Measurements from ENCODE around the gene MSRB2. TPM values are rescaled to one million over a fixed set of nuclear protein-coding genes. Genes with fewer than 3 reads are reported as not detected.

MSRB2 gene
- total and polyA plus RNA-seq, 2 donors (not counting 1 experiment from before 2014, with no cell fraction given) = 1.5 to 3.0 TPM

GRCh38 chr10:23147035-23147434 is 51.7 kb downstream of the MSRB2 start:
- Mint-ChIP-seq H3K9me3 (ENCODE audit: insufficient read depth) (no peaks in the 10 kb centered on the region), H3K4me3 (no peak overlapping the region), H3K27ac (no peak overlapping the region), H3K4me1 (no peaks in the 10 kb centered on the region), H3K27me3 (peaks cover 10% of the 10 kb centered on the region)
- no peaks in the 10 kb centered on the region for H3K79me2 ChIP-seq (ENCODE audit: control insufficient read depth, insufficient read depth, low read length)
- H3K9ac ChIP-seq (ENCODE audit: low read length) = no peak overlapping the region
- POLR2A ChIA-PET = no interaction called here
- DNase-seq (no peak), ATAC-seq (ENCODE audit: low read depth) (no peak)
- WGBS (ENCODE audit: insufficient coverage) = 85% methylated on average over 5 of the region's 6 CpGs
- no peak overlapping the region for H2AFZ ChIP-seq (ENCODE audit: insufficient read depth, low read depth, low read length, poor library complexity, severe bottlenecking)
- no peaks in the 10 kb centered on the region for H3K4me1 ChIP-seq (ENCODE audit: control insufficient read depth in 2 of 2, insufficient read depth in 2 of 2, low read length in 2 of 2)
- H3K36me3 ChIP-seq (replicated peaks in 1 of 2; ENCODE audit: control extremely low read depth in 1 of 2, control insufficient read depth in 1 of 2, extremely low read depth in 1 of 2, insufficient read depth in 2 of 2, low read length in 1 of 2) = no peaks in the 10 kb centered on the region
- peaks cover 0 to 3% (median 0%) of the 10 kb centered on the region in 3 donors for H3K9me3 ChIP-seq (ENCODE audit: control extremely low read depth in 1 of 3, control insufficient read depth in 2 of 3, insufficient read depth in 1 of 3, low read length in 2 of 3)
- H3K27me3 ChIP-seq (replicated peaks in 1 of 4; ENCODE audit: control extremely low read depth in 1 of 4, control insufficient read depth in 3 of 4, insufficient read depth in 4 of 4, low read length in 3 of 4) = peaks cover 0 to 5% (median 0%) of the 10 kb centered on the region in 4 experiments
- no peak overlapping the region for H3K27ac ChIP-seq (ENCODE audit: low read length in 2 of 2)
- H3K4me2 ChIP-seq (replicated peaks; ENCODE audit: low read depth, low read length, poor library complexity, severe bottlenecking) = no peak overlapping the region
- H4K20me1 ChIP-seq (ENCODE audit: control insufficient read depth, insufficient read depth, low read length, poor library complexity, severe bottlenecking) = no peaks in the 10 kb centered on the region
- intact Hi-C loops (cut with micrococcal nuclease) = no loop called here
- CTCF ChIA-PET = no interaction called here
- no peak for TF ChIP-seq EZH2 (IDR thresholded peaks at IDR 0.05; ENCODE audit: borderline replicate concordance, insufficient read depth, low read depth, low read length, poor library complexity, severe bottlenecking)
- no peak for TF ChIP-seq CTCF (IDR thresholded peaks at IDR 0.05)
- no peak overlapping the region for H3K4me3 ChIP-seq (ENCODE audit: control extremely low read depth in 1 of 5, extremely low read depth in 1 of 5, insufficient read depth in 1 of 5, low read depth in 2 of 5, low read length in 4 of 5)

GRCh38 chr10:23148214-23148613 is 52.8 kb downstream of the MSRB2 start:
- Mint-ChIP-seq H3K4me3 (no peak overlapping the region), H3K9me3 (ENCODE audit: insufficient read depth) (no peaks in the 10 kb centered on the region), H3K27me3 (peaks cover 4% of the 10 kb centered on the region), H3K27ac (no peak overlapping the region), H3K4me1 (no peaks in the 10 kb centered on the region)
- Histone ChIP-seq H4K20me1 (ENCODE audit: control insufficient read depth, insufficient read depth, low read length, poor library complexity, severe bottlenecking) (no peaks in the 10 kb centered on the region), H3K27me3 (replicated peaks in 1 of 4; ENCODE audit: control extremely low read depth in 1 of 4, control insufficient read depth in 3 of 4, insufficient read depth in 4 of 4, low read length in 3 of 4) (peaks cover 0 to 5% (median 0%) of the 10 kb centered on the region in 4 experiments), H3K4me3 (ENCODE audit: control extremely low read depth in 1 of 5, extremely low read depth in 1 of 5, insufficient read depth in 1 of 5, low read depth in 2 of 5, low read length in 4 of 5) (no peak overlapping the region), H3K79me2 (ENCODE audit: control insufficient read depth, insufficient read depth, low read length) (no peaks in the 10 kb centered on the region), H3K9ac (ENCODE audit: low read length) (no peak overlapping the region), H2AFZ (ENCODE audit: insufficient read depth, low read depth, low read length, poor library complexity, severe bottlenecking) (no peak overlapping the region), H3K9me3 (ENCODE audit: control extremely low read depth in 1 of 3, control insufficient read depth in 2 of 3, insufficient read depth in 1 of 3, low read length in 2 of 3) (peaks cover 0 to 3% (median 0%) of the 10 kb centered on the region in 3 donors), H3K4me1 (ENCODE audit: control insufficient read depth in 2 of 2, insufficient read depth in 2 of 2, low read length in 2 of 2) (no peaks in the 10 kb centered on the region), H3K36me3 (replicated peaks in 1 of 2; ENCODE audit: control extremely low read depth in 1 of 2, control insufficient read depth in 1 of 2, extremely low read depth in 1 of 2, insufficient read depth in 2 of 2, low read length in 1 of 2) (no peaks in the 10 kb centered on the region), H3K4me2 (replicated peaks; ENCODE audit: low read depth, low read length, poor library complexity, severe bottlenecking) (no peak overlapping the region), H3K27ac (ENCODE audit: low read length in 2 of 2) (no peak overlapping the region)
- POLR2A ChIA-PET = no interaction called here
- no peak for ATAC-seq (ENCODE audit: low read depth)
- no peak for TF ChIP-seq EZH2 (IDR thresholded peaks at IDR 0.05; ENCODE audit: borderline replicate concordance, insufficient read depth, low read depth, low read length, poor library complexity, severe bottlenecking)
- no peak for TF ChIP-seq CTCF (IDR thresholded peaks at IDR 0.05)
- WGBS (ENCODE audit: insufficient coverage) = 95% methylated on average over 10 of the region's 19 CpGs
- intact Hi-C loops (cut with micrococcal nuclease) = no loop called here
- CTCF ChIA-PET = no interaction called here
- DNase-seq = no peak
